H9 (cell line): ENCODE data around the gene PCSK6. TPM values are rescaled to one million over a fixed set of nuclear protein-coding genes. Genes with fewer than 3 reads are reported as not detected.

Source experiments
- DNase-seq: peaks from one replicate; pipeline ENCODE4 v3.0.0-alpha.2; 2017
- H2AFZ ChIP-seq: one replicate; pipeline ENCODE4 v1.6.1; 2013; ENCODE audit warnings: mild to moderate bottlenecking, low read length, control low read depth, moderate library complexity
- H2AK5ac ChIP-seq: 2 replicates; pipeline ENCODE4 v1.6.1; 2013; ENCODE audit warnings: low read length, control low read depth, mixed read lengths; ENCODE audit not compliant: insufficient read length
- H2BK120ac ChIP-seq: one replicate; pipeline ENCODE4 v1.6.1; 2013; ENCODE audit warnings: low read depth, mild to moderate bottlenecking, low read length, control low read depth, inconsistent platforms; ENCODE audit not compliant: poor library complexity, severe bottlenecking
- H2BK12ac ChIP-seq: 2 replicates; pipeline ENCODE4 v1.6.1; 2013; ENCODE audit warnings: low read length, control low read depth, mixed read lengths, low read depth; ENCODE audit not compliant: insufficient read length
- H2BK15ac ChIP-seq: 2 replicates; pipeline ENCODE4 v1.6.1; 2013; ENCODE audit warnings: low read depth, low read length, control low read depth
- H2BK20ac ChIP-seq: one replicate; pipeline ENCODE4 v1.6.1; 2013; ENCODE audit warnings: low read depth, mild to moderate bottlenecking, low read length, control low read depth, inconsistent platforms; ENCODE audit not compliant: poor library complexity, severe bottlenecking
- H2BK5ac ChIP-seq: 2 replicates; pipeline ENCODE4 v1.6.1; 2013; ENCODE audit warnings: low read length, control low read depth, mixed read lengths; ENCODE audit not compliant: insufficient read length
- H3K14ac ChIP-seq: 2 replicates; pipeline ENCODE4 v1.6.1; 2013; ENCODE audit warnings: low read length, control low read depth; ENCODE audit not compliant: insufficient read depth
- H3K18ac ChIP-seq: 2 replicates; pipeline ENCODE4 v1.6.1; 2013; ENCODE audit warnings: low read depth, mild to moderate bottlenecking, mixed read lengths, low read length, control low read depth; ENCODE audit not compliant: insufficient read length
- H3K23ac ChIP-seq: 2 replicates; pipeline ENCODE4 v1.6.1; 2013; ENCODE audit warnings: low read length, control low read depth, mixed read lengths, low read depth; ENCODE audit not compliant: insufficient read length
- H3K23me2 ChIP-seq: 2 replicates; pipeline ENCODE4 v1.6.1; 2013; ENCODE audit warnings: low read depth, mild to moderate bottlenecking, mixed read lengths, low read length, control low read depth; ENCODE audit not compliant: insufficient read length, poor library complexity, severe bottlenecking
- H3K27ac ChIP-seq: 2 replicates; pipeline ENCODE4 v1.5.1; 2013; ENCODE audit warnings: low read length, control low read depth, mixed read lengths, low read depth; ENCODE audit not compliant: insufficient read length
- H3K27me3 ChIP-seq: 2 replicates; pipeline ENCODE4 v1.6.1; 2013; ENCODE audit warnings: low read length, control low read depth, inconsistent platforms; ENCODE audit not compliant: insufficient read depth
- H3K4ac ChIP-seq: 2 replicates; pipeline ENCODE4 v1.6.1; 2013; ENCODE audit warnings: low read depth, mild to moderate bottlenecking, control low read depth, inconsistent platforms, low read length, moderate library complexity
- H3K4me1 ChIP-seq: 2 replicates; pipeline ENCODE4 v1.6.1; 2013; ENCODE audit warnings: low read length, control low read depth, inconsistent platforms; ENCODE audit not compliant: insufficient read depth
- H3K4me2 ChIP-seq: 2 replicates; pipeline ENCODE4 v1.6.1; 2013; ENCODE audit warnings: low read length, control low read depth, mixed read lengths; ENCODE audit not compliant: insufficient read length, insufficient read depth
- H3K56ac ChIP-seq: 2 replicates; pipeline ENCODE4 v1.6.1; 2013; ENCODE audit warnings: low read depth, mild to moderate bottlenecking, mixed read lengths, low read length, control low read depth; ENCODE audit not compliant: insufficient read length
- H3K79me1 ChIP-seq: 2 replicates; pipeline ENCODE4 v1.6.1; 2013; ENCODE audit warnings: low read depth, mild to moderate bottlenecking, moderate library complexity, low read length, control low read depth, inconsistent platforms; ENCODE audit not compliant: insufficient read depth, poor library complexity, severe bottlenecking
- H3K79me2 ChIP-seq: 2 replicates; pipeline ENCODE4 v1.6.1; 2013; ENCODE audit warnings: low read length, control low read depth, inconsistent platforms; ENCODE audit not compliant: insufficient read depth
- H3K9ac ChIP-seq: 2 replicates; pipeline ENCODE4 v1.6.1; 2013; ENCODE audit warnings: low read length, control low read depth, mixed read lengths; ENCODE audit not compliant: insufficient read length; ENCODE audit errors: extremely low read depth
- H3K9me3 ChIP-seq: one replicate; pipeline ENCODE4 v1.6.1; 2013; ENCODE audit warnings: low read depth, low read length, inconsistent platforms; ENCODE audit not compliant: control insufficient read depth
- H3T11ph ChIP-seq: one replicate; pipeline ENCODE4 v1.6.1; 2013; ENCODE audit warnings: mild to moderate bottlenecking, low read length, control low read depth, inconsistent platforms
- H4K20me1 ChIP-seq: one replicate; pipeline ENCODE4 v1.6.1; 2013; ENCODE audit not compliant: control insufficient read depth, insufficient read length, insufficient read depth
- H4K5ac ChIP-seq: 2 replicates; pipeline ENCODE4 v1.6.1; 2013; ENCODE audit warnings: low read depth, mild to moderate bottlenecking, mixed read lengths, low read length, control low read depth; ENCODE audit not compliant: insufficient read length
- H4K8ac ChIP-seq: replicated peaks from 2 replicates; pipeline ENCODE4 v1.6.1; 2013; ENCODE audit warnings: low read length, control low read depth, mixed read lengths, low read depth; ENCODE audit not compliant: insufficient read length
- H4K91ac ChIP-seq: 2 replicates; pipeline ENCODE4 v1.6.1; 2013; ENCODE audit warnings: low read depth, mild to moderate bottlenecking, moderate library complexity, mixed read lengths, low read length, control low read depth; ENCODE audit not compliant: insufficient read length
- H3K27ac Mint-ChIP-seq, 3 experiments: 2 replicates in 2 of 3; 3 replicates in 1 of 3; pipeline ENCODE4 v1.8.0; 2020 to 2021; ENCODE audit warnings: mixed read lengths in 3 of 3, mild to moderate bottlenecking in 1 of 3, moderate library complexity in 1 of 3
- H3K27me3 Mint-ChIP-seq: 2 replicates; pipeline ENCODE4 v1.8.0; 2021; ENCODE audit warnings: low read depth, mild to moderate bottlenecking, moderate library complexity, mixed read lengths
- H3K36me3 Mint-ChIP-seq, 3 experiments: 2 replicates in 2 of 3; 3 replicates in 1 of 3; pipeline ENCODE4 v1.8.0; 2020 to 2021; ENCODE audit warnings: low read depth in 3 of 3, mixed read lengths in 3 of 3; ENCODE audit not compliant: insufficient read depth in 1 of 3
- H3K4me1 Mint-ChIP-seq, 2 experiments: 2 replicates each; pipeline ENCODE4 v1.8.0; 2020; ENCODE audit warnings: mixed read lengths in 2 of 2
- H3K4me3 Mint-ChIP-seq, 2 experiments: 2 replicates in 1 of 2; 3 replicates in 1 of 2; pipeline ENCODE4 v1.8.0; 2020 to 2021; ENCODE audit warnings: mild to moderate bottlenecking in 2 of 2, mixed read lengths in 2 of 2, moderate library complexity in 1 of 2
- H3K9me3 Mint-ChIP-seq, 2 experiments: 2 replicates in 1 of 2; 3 replicates in 1 of 2; pipeline ENCODE4 v1.8.0; 2020; ENCODE audit warnings: mild to moderate bottlenecking in 2 of 2, mixed read lengths in 2 of 2, moderate library complexity in 1 of 2
- WGBS: extraction: QIAGEN DNeasy Blood & Tissue Kit; methylation state at CpG from one replicate; pipeline ENCODE4 v1.1.7; 2013; ENCODE audit warnings: missing lambda C conversion rate, low lambda C conversion rate, mixed read lengths; ENCODE audit not compliant: insufficient read length; ENCODE audit errors: extremely low coverage; 5-methylcytosine and 5-hydroxymethylcytosine counted together
- total RNA-seq: library from RNA; stranded (reverse); gene quantifications from 2 replicates; pipeline ENCODE4 v1.2.1, GENCODE V29; 2021
- TF ChIP-seq, protein P1 (sequence below): fragments of 200-600 bp; sonication (generic); conservative IDR thresholded peaks from 3 replicates; pipeline ENCODE4 v1.8.0; 2021; ENCODE audit warnings: antibody characterized with exemption, mild to moderate bottlenecking

PCSK6 gene
- total RNA-seq, 1 experiment from 2014 or later, result 4.0 TPM

DNA sequence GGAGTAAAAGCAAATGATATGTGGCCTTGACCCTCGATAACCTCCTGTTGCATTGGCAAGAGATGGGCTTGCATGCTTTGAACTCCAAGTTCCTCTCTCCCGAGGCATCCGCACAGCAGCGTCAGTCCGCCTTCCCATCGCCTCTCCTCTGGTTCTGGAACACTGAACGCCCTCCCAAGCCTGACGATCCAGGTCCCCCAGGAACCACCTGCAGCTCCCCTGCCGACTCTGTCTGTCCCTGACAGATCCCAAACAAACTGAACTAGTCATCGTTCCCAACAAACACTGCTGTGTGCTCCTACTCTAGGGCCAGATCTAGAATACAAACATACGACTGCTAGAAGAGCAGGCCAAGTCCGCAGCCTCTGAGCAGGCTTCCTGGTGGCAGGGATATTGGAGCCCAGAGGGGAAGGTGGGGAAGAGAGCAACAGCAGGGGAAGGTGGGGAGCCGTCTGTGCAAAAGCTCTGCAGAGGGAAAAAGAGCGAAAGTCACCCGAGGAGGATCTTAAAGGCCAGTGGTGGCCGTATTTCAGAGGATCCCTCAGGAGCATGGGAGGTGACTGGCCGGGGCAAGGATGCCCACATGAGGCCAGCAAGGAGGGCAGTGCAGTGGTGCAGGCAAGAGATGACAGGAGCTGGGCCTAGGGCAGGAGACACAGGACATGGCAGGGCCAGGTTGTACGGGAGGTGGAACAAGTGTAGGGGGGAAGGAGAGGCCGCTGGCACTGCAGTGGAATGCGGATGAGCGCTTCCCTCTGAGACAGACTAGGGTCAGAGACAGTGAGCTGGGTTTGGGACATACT lies 50.8 kb downstream of the PCSK6 start:
- no peak overlapping the region for H3K9ac ChIP-seq
- no peak overlapping the region for H3K18ac ChIP-seq
- H3K9me3 ChIP-seq, result no peaks in the 10 kb centered on the region
- peaks cover 22% of the 10 kb centered on the region for H3K27me3 Mint-ChIP-seq
- peaks cover 3% of the 10 kb centered on the region; the same call in 1 of the 2 replicates for H3K4me1 ChIP-seq
- H2AFZ ChIP-seq, result no peak overlapping the region
- H3K23me2 ChIP-seq, result no peaks in the 10 kb centered on the region
- H3K4ac ChIP-seq, result no peak overlapping the region
- no peak overlapping the region for H3K23ac ChIP-seq
- no peak overlapping the region for H3K56ac ChIP-seq
- no peak overlapping the region for H3K4me3 Mint-ChIP-seq
- no peaks in the 10 kb centered on the region for H3K27me3 ChIP-seq
- WGBS, result no CpG with 5 or more reads among the region's 21 CpGs
- H3K27ac Mint-ChIP-seq, result no peak overlapping the region; a peak in 1 of 7 replicates
- no peak overlapping the region for H4K5ac ChIP-seq
- H4K91ac ChIP-seq, result no peak overlapping the region
- TF ChIP-seq, protein P1, sequence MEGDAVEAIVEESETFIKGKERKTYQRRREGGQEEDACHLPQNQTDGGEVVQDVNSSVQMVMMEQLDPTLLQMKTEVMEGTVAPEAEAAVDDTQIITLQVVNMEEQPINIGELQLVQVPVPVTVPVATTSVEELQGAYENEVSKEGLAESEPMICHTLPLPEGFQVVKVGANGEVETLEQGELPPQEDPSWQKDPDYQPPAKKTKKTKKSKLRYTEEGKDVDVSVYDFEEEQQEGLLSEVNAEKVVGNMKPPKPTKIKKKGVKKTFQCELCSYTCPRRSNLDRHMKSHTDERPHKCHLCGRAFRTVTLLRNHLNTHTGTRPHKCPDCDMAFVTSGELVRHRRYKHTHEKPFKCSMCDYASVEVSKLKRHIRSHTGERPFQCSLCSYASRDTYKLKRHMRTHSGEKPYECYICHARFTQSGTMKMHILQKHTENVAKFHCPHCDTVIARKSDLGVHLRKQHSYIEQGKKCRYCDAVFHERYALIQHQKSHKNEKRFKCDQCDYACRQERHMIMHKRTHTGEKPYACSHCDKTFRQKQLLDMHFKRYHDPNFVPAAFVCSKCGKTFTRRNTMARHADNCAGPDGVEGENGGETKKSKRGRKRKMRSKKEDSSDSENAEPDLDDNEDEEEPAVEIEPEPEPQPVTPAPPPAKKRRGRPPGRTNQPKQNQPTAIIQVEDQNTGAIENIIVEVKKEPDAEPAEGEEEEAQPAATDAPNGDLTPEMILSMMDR, result no peak
- no peak overlapping the region for H3K4me2 ChIP-seq
- no peak overlapping the region for H2AK5ac ChIP-seq
- no peak overlapping the region for H2BK20ac ChIP-seq
- no peak overlapping the region for H2BK5ac ChIP-seq
- H3K79me1 ChIP-seq, result no peaks in the 10 kb centered on the region
- H4K20me1 ChIP-seq, result no peaks in the 10 kb centered on the region
- H3K9me3 Mint-ChIP-seq, result no peaks in the 10 kb centered on the region; a peak in 1 of 5 replicates
- DNase-seq, result no peak
- H3K36me3 Mint-ChIP-seq, result no peaks in the 10 kb centered on the region; a peak in 1 of 7 replicates
- no peak overlapping the region for H2BK12ac ChIP-seq
- H3K79me2 ChIP-seq, result no peaks in the 10 kb centered on the region
- H3K14ac ChIP-seq, result no peak overlapping the region; the same call in 1 of the 2 replicates
- H4K8ac ChIP-seq, result no peak overlapping the region
- H3K4me1 Mint-ChIP-seq, result peaks cover 21 to 44% of the 10 kb centered on the region in 2 experiments
- no peak overlapping the region for H3T11ph ChIP-seq
- H3K27ac ChIP-seq, result no peak overlapping the region
- no peak overlapping the region for H2BK120ac ChIP-seq
- no peak overlapping the region for H2BK15ac ChIP-seq
